Left ventricle myocardium inferior (tissue), 1 donor: ENCODE data around the gene HACD1. TPM values are rescaled to one million over a fixed set of nuclear protein-coding genes. Genes with fewer than 3 reads are reported as not detected.

Experiments used
- DNase-seq: peaks from one replicate; pipeline ENCODE4 v3.0.0-alpha.2; 2020
- H3K27ac ChIP-seq: fragments of 200-600 bp; replicated peaks from 2 replicates; pipeline ENCODE4 v1.8.0; 2021
- H3K27me3 ChIP-seq: fragments of 200-600 bp; 2 replicates; pipeline ENCODE4 v1.8.0; 2021; ENCODE audit warnings: low read depth
- H3K36me3 ChIP-seq: fragments of 200-600 bp; 2 replicates; pipeline ENCODE4 v1.8.0; 2021
- H3K4me1 ChIP-seq: fragments of 200-600 bp; 2 replicates; pipeline ENCODE4 v1.8.0; 2021
- H3K4me3 ChIP-seq: fragments of 200-600 bp; 2 replicates; pipeline ENCODE4 v1.8.0; 2021; ENCODE audit warnings: mild to moderate bottlenecking, moderate library complexity
- H3K9me3 ChIP-seq: fragments of 200-600 bp; replicated peaks from 2 replicates; pipeline ENCODE4 v1.8.0; 2021
- CTCF ChIP-seq: fragments of 200-600 bp; IDR thresholded peaks from 2 replicates; pipeline ENCODE4 v1.8.0; 2021; ENCODE audit warnings: antibody characterized with exemption, mild to moderate bottlenecking, borderline replicate concordance
- intact Hi-C: fragments of 100-400 bp; cut with micrococcal nuclease; formaldehyde crosslinking; loops from one replicate; pipeline ENCODE4 v1.11.0; 2022
- long read RNA-seq: library from polyadenylated mRNA; unstranded; transcript quantifications from one replicate; pipeline ENCODE4 v2.0.0, GENCODE V29; 2021
- total RNA-seq: library from RNA; stranded (reverse); fragmentation: NEBNext Ultra II Directional; extraction: Animal tissue kit (Norgen Biotek cat#: 25700); gene quantifications from one replicate; pipeline ENCODE4 v1.2.1, GENCODE V29; 2021
- donor health status: DM: no; HTN: yes; CAD: no; lungs with severe emphysema.

The HACD1 gene
- total RNA-seq = 173 TPM
- long read RNA-seq, partial matches to known transcripts = 0 of 26 reads
- long read RNA-seq, other reads (novel, unspliced or antisense) = 22 of 26 reads

DNA sequence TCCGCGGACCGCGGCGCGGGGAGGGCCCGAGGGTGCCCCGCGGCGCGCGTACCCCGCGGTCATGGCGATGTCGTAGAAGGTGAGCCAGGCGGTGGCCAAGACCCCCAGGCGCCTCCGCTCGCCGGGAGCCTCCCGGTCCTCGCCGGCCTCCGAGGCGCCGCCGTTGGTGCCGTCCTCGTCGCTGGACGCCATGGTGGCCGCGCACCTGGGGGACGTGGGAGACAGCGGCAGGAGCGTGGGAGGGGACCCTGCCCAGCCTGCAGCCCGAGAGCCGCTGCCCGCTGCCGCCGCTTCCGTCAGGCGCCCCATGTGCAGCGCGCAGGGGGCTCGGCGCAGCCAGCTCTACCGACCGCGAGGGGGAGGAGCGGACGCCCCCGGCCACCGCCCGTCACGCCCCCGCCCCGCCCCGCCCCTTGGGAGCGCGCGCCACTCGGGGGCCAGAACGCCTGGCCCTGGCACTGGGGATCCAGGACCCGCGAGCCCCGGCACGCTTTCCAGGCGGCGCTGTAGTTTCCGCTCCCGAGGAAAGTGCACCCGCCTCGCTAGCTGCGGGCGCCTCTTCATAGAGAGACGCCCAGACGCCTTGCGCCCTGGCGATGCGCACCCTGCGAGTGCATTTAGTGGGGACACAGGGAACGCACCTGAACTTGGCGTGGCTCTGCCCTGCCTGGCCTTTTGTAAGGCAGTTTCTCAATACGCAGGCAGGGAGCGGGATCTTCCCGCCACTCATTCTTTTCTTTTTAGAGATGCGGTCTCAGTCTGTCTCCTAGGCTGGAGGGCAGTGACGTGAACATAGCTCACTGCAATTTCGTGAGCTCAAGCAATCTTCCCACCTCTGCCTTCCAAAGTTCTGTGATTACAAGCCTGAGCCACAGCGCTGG is at the start of gene HACD1:
Gene HACD1, minus strand, starts transcription at position 344 of the 881 bp plus-strand sequence. Its CDS starts 35 bp downstream, at position 309.
- Histone ChIP-seq H3K4me1 (peaks cover 32% of the 10 kb centered on the region), H3K27me3 (peaks cover 11% of the 10 kb centered on the region), H3K27ac (peak within 1 kb of the TSS; percentile 97), H3K9me3 (no peaks in the 10 kb centered on the region), H3K4me3 (peak within 1 kb of the TSS; percentile 91), H3K36me3 (peaks cover 3% of the 10 kb centered on the region)
- intact Hi-C loops = no loop called here
- no peak for TF ChIP-seq CTCF
- peak; percentile 74 for DNase-seq

DNA sequence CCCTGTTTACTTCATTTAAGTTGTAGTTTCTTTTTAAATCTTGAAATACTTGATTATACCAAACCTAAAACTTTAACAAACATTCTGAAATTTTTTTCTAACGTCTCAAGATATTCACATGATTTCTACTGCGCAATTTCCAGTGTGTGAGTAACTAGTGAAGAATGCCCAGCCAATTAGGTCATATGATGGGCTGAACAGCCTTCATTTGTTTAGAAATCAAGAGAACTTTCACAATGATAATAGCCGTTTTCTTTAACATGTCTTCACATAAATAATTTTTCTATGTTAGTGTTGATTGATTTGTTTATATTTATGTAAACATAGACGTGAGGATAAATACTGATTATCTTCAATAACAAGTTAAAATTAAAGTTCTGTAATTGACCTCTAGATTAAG is 48.6 kb upstream of the HACD1 start:
- intact Hi-C loops = no loop called here
- Histone ChIP-seq H3K4me3 (no peak overlapping the region), H3K27me3 (no peaks in the 10 kb centered on the region), H3K27ac (peak overlapping the region; percentile 69), H3K9me3 (no peaks in the 10 kb centered on the region), H3K36me3 (peaks cover 7% of the 10 kb centered on the region), H3K4me1 (peaks cover 61% of the 10 kb centered on the region)
- no peak for TF ChIP-seq CTCF
- DNase-seq = no peak

DNA sequence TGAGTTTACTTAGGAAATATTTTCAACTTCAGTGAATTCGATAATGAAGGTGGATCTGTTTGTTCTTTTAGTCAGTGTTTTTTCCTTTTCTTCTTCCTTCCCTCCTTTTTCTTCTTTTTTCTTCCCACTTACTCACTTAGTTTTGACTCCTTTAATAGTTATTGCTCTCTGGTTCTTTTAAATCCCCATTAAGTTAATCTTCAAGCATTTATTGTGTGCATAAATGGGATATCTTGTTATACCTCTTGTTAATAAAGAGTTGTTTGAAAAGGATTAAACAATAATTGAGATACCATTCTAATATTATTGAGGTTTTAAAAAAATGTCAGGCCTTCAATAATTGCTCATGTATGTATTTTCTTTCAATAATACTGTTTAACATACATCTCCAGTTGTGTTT is 46.3 kb upstream of the HACD1 start:
- Histone ChIP-seq H3K9me3 (no peaks in the 10 kb centered on the region), H3K4me3 (no peak overlapping the region), H3K4me1 (peaks cover 51% of the 10 kb centered on the region), H3K36me3 (peaks cover 13% of the 10 kb centered on the region), H3K27ac (no peak overlapping the region), H3K27me3 (no peaks in the 10 kb centered on the region)
- DNase-seq = no peak
- intact Hi-C loops = no loop called here
- TF ChIP-seq CTCF = no peak

DNA sequence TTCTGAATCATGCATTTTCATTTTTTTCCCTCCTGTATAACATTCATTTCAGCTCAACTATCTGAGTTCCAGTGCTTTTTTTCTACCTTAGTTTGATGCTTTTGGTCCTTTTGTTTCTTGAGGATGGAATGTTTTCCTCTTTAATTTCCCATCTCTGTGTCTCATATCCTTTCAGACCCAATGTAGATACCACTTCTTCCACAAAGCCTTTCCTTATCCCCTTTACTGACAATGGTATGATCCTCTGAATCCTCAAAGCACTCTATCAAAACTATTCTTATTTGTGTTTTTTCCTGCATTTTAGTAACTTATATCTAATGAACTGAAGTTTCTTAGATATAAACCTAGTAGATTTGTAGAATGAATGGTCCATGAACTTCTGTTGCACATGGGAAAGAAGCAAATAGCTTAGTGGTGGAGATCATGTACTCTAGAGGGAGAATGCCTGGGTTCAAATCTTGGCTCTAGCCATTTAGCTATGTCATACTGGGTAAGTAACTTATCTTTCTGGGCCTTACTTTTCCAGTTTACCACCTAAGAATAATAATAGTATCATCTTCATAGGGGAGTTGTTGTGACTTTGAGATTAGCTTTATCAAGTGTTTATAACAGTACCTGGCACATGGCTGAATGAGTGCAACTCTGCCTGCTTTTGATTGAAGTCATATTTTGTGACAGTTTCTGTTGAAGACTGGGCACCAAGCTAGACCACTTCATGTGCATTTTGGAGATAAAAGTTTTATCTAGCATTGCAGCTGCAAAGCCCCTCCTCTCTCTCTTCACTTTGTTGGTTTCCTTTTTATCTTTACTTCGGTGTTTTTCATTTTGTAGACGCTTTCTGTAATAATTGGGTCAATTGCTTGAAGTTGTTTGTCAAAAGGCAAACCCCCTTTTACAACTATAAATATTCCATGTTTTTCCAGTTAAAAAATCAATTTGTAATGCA is 45.3 kb upstream of the HACD1 start:
- peaks cover 13% of the 10 kb centered on the region for H3K36me3 ChIP-seq
- intact Hi-C loops = no loop called here
- no peak for DNase-seq
- H3K27me3 ChIP-seq = no peaks in the 10 kb centered on the region
- no peak overlapping the region for H3K27ac ChIP-seq
- peaks cover 42% of the 10 kb centered on the region for H3K4me1 ChIP-seq
- no peak overlapping the region for H3K4me3 ChIP-seq
- no peak for TF ChIP-seq CTCF
- H3K9me3 ChIP-seq = peaks cover 4% of the 10 kb centered on the region

GRCh38 chr10:17661510-17661909 is 44.3 kb upstream of the HACD1 start:
- Histone ChIP-seq H3K4me3 (no peak overlapping the region), H3K27me3 (no peaks in the 10 kb centered on the region), H3K27ac (no peak overlapping the region), H3K4me1 (peaks cover 49% of the 10 kb centered on the region), H3K9me3 (peaks cover 7% of the 10 kb centered on the region), H3K36me3 (peaks cover 13% of the 10 kb centered on the region)
- no peak for DNase-seq
- intact Hi-C loops = no loop called here
- TF ChIP-seq CTCF = no peak
